Psoas muscle (tissue), 8 donors: ENCODE measurements around the gene EDA. TPM values are rescaled to one million over a fixed set of nuclear protein-coding genes. Genes with fewer than 3 reads are reported as not detected.

Experiments
- ATAC-seq, 4 donors: fragments of 200-7000 bp; cut with Tn5 transposase; one replicate each; pipeline ENCODE4 v1.9.1; 2020; ENCODE audit warnings: moderate library complexity in 3 of 4, mild to moderate bottlenecking in 2 of 4
- DNase-seq, 2 donors: peaks; one replicate each; pipeline ENCODE4 v3.0.0-alpha.2; 2020
- H3K27ac ChIP-seq: fragments of 200-600 bp; one replicate; pipeline ENCODE4 v1.8.0; 2022
- H3K27me3 ChIP-seq, 3 donors: fragments of 200-600 bp in 1 of 3; one replicate each; pipeline versions ENCODE4 v1.6.1 to v1.8.0; 2013 to 2022; ENCODE audit warnings: low read length in 2 of 3, mild to moderate bottlenecking in 2 of 3, moderate library complexity in 1 of 3; ENCODE audit not compliant: insufficient read depth in 3 of 3
- H3K36me3 ChIP-seq, 2 donors: fragments of 200-600 bp in 1 of 2; one replicate each; pipeline versions ENCODE4 v1.6.1 to v1.8.0; 2013 to 2022; ENCODE audit warnings: low read depth in 1 of 2, mild to moderate bottlenecking in 1 of 2, moderate library complexity in 1 of 2; ENCODE audit not compliant: insufficient read depth in 1 of 2
- H3K4me1 ChIP-seq: fragments of 200-600 bp; one replicate; pipeline ENCODE4 v1.8.0; 2022
- H3K4me3 ChIP-seq: fragments of 200-600 bp; one replicate; pipeline ENCODE4 v1.8.0; 2022; ENCODE audit warnings: mild to moderate bottlenecking
- H3K9me3 ChIP-seq: fragments of 200-600 bp; one replicate; pipeline ENCODE4 v1.8.0; 2022
- CTCF ChIP-seq: fragments of 200-600 bp; IDR thresholded peaks from one replicate; pipeline ENCODE4 v1.8.0; 2022; ENCODE audit warnings: antibody characterized with exemption
- WGBS, 3 donors: extraction: QIAGEN DNeasy Blood & Tissue Kit; methylation state at CpG; one replicate each; pipeline versions ENCODE4 v1.1.6 to v1.1.7; 2013; 5-methylcytosine and 5-hydroxymethylcytosine counted together
- intact Hi-C, 2 donors: fragments of 100-400 bp; cut with DNase I; formaldehyde crosslinking; loops; one replicate each; pipeline versions ENCODE4 v1.11.0 to v1.14.2; 2022
- polyA plus RNA-seq, 3 donors: library from polyadenylated mRNA; stranded (reverse); fragments of 200-250 nt; gene quantifications; one replicate each; pipeline ENCODE4 v1.2.3, GENCODE V29; 2013
- total RNA-seq, 4 donors: library from RNA; stranded (reverse); fragmentation: NEBNext Ultra II Directional in 2 of 4; extraction: Animal tissue kit (Norgen Biotek cat#: 25700) in 2 of 4; gene quantifications; one replicate each; pipeline versions ENCODE4 v1.2.1 to v1.2.4, GENCODE V29; 2021 to 2023
- donor health status: healthy with polysubstance abuse.
- donor health status: DM: no; HTN: no; CAD: no; lungs with moderate emphysema.
- donor health status: Bipolar disorder and iron deficiency.
- donor health status: healthy.
- donor health status: DM: yes; HTN: yes; CAD: no.
- donor health status: DM: no; HTN: no; CAD: no.
- donor health status: DM: no; HTN: no; CAD: no.
- donor health status: DM: yes; HTN: yes; CAD: no.

Gene EDA
- total and polyA plus RNA-seq, 7 donors: 0.49 to 2.5 (median 0.98) TPM

GRCh38 chrX:69746051-69746450 lies 130.1 kb downstream of the EDA start:
- Histone ChIP-seq H3K4me3 (no peak overlapping the region), H3K27me3 (peaks cover 0 to 4% (median 0%) of the 10 kb centered on the region in 3 donors), H3K4me1 (no peaks in the 10 kb centered on the region), H3K9me3 (peaks cover 5% of the 10 kb centered on the region), H3K36me3 (no peaks in the 10 kb centered on the region), H3K27ac (no peak overlapping the region)
- DNase-seq (no peak), ATAC-seq (no peak)
- intact Hi-C loops: no loop called here
- no peak for TF ChIP-seq CTCF

- no peak for TF ChIP-seq CTCF
- DNase-seq: no peak
- 77 to 91% (median 91%) methylated on average over 1 of the region's 1 CpG for WGBS, 3 donors
- intact Hi-C loops: no loop called here
- Histone ChIP-seq H3K27ac (no peak overlapping the region), H3K4me3 (no peak overlapping the region), H3K27me3 (peaks cover 0 to 4% (median 0%) of the 10 kb centered on the region in 3 donors), H3K36me3 (no peaks in the 10 kb centered on the region), H3K9me3 (no peaks in the 10 kb centered on the region), H3K4me1 (no peaks in the 10 kb centered on the region)
- ATAC-seq: no peak
Measured at GRCh38 chrX:69748055-69748454, 132.1 kb downstream of the EDA start.

- intact Hi-C loops: no loop called here
- H3K27ac ChIP-seq: no peak overlapping the region
- no peaks in the 10 kb centered on the region for H3K9me3 ChIP-seq
- H3K4me3 ChIP-seq: no peak overlapping the region
- ATAC-seq: no peak
- no peaks in the 10 kb centered on the region for H3K4me1 ChIP-seq
- no peak for TF ChIP-seq CTCF
- no peak for DNase-seq
- no peaks in the 10 kb centered on the region for H3K36me3 ChIP-seq
- peaks cover 0 to 7% (median 0%) of the 10 kb centered on the region in 3 donors for H3K27me3 ChIP-seq
- 15 to 100% (median 70%) methylated on average over 1 of the region's 1 CpG for WGBS, 3 donors
Measured at GRCh38 chrX:69759921-69760625, 144.2 kb downstream of the EDA start.

- intact Hi-C loops: no loop called here
- Histone ChIP-seq H3K27me3 (peaks cover 0 to 7% (median 0%) of the 10 kb centered on the region in 3 donors), H3K27ac (no peak overlapping the region), H3K4me3 (no peak overlapping the region), H3K4me1 (no peaks in the 10 kb centered on the region), H3K9me3 (no peaks in the 10 kb centered on the region), H3K36me3 (no peaks in the 10 kb centered on the region)
- ATAC-seq (no peak), DNase-seq (no peak)
- no peak for TF ChIP-seq CTCF
- 44 to 48% (median 44%) methylated on average over 3 of the region's 3 CpGs for WGBS, 3 donors
Measured at GRCh38 chrX:69761633-69762032, 145.7 kb downstream of the EDA start.

GRCh38 chrX:69762340-69762739 lies 146.4 kb downstream of the EDA start:
- DNase-seq (no peak), ATAC-seq (no peak)
- H3K36me3 ChIP-seq: no peaks in the 10 kb centered on the region
- intact Hi-C loops: no loop called here
- no peaks in the 10 kb centered on the region for H3K9me3 ChIP-seq
- 66 to 84% (median 78%) methylated on average over 3 of the region's 3 CpGs for WGBS, 3 donors
- H3K27ac ChIP-seq: no peak overlapping the region
- peaks cover 0 to 7% (median 0%) of the 10 kb centered on the region in 3 donors for H3K27me3 ChIP-seq
- TF ChIP-seq CTCF: no peak
- H3K4me3 ChIP-seq: no peak overlapping the region
- H3K4me1 ChIP-seq: no peaks in the 10 kb centered on the region
